Large intestine (tissue), 3 donors: ENCODE measurements around the gene EGFLAM. TPM values are rescaled to one million over a fixed set of nuclear protein-coding genes. Genes with fewer than 3 reads are reported as not detected.

Experiments
- DNase-seq, 2 donors: peaks; one replicate each; pipeline versions ENCODE4 v3.0.0 to v3.0.0-alpha.2; 2013
- H3K27ac ChIP-seq: one replicate; pipeline ENCODE4 v1.5.1; 2013; ENCODE audit warnings: low read length
- H3K27me3 ChIP-seq: 2 replicates; pipeline ENCODE4 v1.6.1; 2013; ENCODE audit warnings: low read length; ENCODE audit not compliant: control insufficient read depth, insufficient read depth
- H3K36me3 ChIP-seq: 2 replicates; pipeline ENCODE4 v1.6.1; 2013; ENCODE audit warnings: low read length; ENCODE audit not compliant: control insufficient read depth, insufficient read depth
- H3K4me1 ChIP-seq: one replicate; pipeline ENCODE4 v1.6.1; 2013; ENCODE audit warnings: low read length; ENCODE audit not compliant: control insufficient read depth, insufficient read depth
- H3K4me3 ChIP-seq: one replicate; pipeline ENCODE4 v1.5.1; 2013; ENCODE audit warnings: low read length
- H3K9me3 ChIP-seq: one replicate; pipeline ENCODE4 v1.6.1; 2013; ENCODE audit warnings: mild to moderate bottlenecking, low read depth, low read length, moderate library complexity; ENCODE audit not compliant: control insufficient read depth
- WGBS: methylation state at CpG from one replicate; pipeline ENCODE4 v1.1.5; 2013; ENCODE audit warnings: low lambda C conversion rate; ENCODE audit not compliant: insufficient coverage; 5-methylcytosine and 5-hydroxymethylcytosine counted together
- polyA plus RNA-seq: library from polyadenylated mRNA; unstranded; fragments of 120-200 nt; gene quantifications from one replicate; pipeline ENCODE4 v1.2.1, GENCODE V29; 2013

EGFLAM gene
- polyA plus RNA-seq, 1 donor: 4.4 TPM

DNA sequence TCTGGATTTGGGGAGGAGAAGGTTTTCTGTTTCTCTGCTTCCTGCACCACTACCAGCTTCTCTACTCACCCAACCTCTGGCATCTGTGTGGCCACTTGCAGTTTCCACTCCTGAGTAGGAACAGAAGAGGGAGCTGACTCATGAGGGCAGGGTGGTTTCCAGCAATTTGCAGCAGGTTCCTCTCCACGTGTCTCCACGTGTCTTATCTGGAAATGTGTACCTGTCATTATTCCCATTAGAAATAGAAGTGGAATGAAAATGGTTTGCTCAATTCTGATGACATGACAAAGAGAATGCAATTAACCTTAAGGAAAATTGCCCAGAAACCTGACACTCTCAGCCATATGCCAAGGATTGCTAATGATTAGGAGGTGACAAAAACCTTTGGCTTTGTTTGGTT, 33.0 kb downstream of the EGFLAM start:
- H3K27me3 ChIP-seq: no peaks in the 10 kb centered on the region
- H3K27ac ChIP-seq: no peak overlapping the region
- no CpG with 5 or more reads among the region's 2 CpGs for WGBS
- no peak for DNase-seq
- H3K9me3 ChIP-seq: no peaks in the 10 kb centered on the region
- no peaks in the 10 kb centered on the region for H3K4me1 ChIP-seq
- H3K36me3 ChIP-seq: no peaks in the 10 kb centered on the region
- no peak overlapping the region for H3K4me3 ChIP-seq

DNA sequence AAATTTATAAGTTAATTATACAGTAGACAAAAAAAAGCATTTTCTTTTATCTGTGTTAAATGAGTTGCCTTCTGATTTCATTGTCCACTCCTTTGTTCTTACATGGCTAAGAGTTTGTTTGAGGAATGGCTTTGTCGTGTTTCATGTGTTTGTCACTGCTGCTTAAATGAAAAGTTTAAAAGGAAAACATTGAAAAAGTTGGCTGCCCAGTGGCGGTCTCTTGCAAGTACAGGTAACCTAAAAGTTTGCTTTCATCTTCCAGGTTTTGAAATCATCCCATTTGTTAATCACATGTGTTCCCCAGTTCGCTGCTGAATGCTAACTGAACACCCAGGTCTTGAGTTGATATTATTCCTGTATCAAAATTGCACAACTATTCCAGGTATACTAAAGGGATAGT, 33.9 kb downstream of the EGFLAM start:
- Histone ChIP-seq H3K4me3 (no peak overlapping the region), H3K27me3 (no peaks in the 10 kb centered on the region), H3K9me3 (no peaks in the 10 kb centered on the region), H3K4me1 (no peaks in the 10 kb centered on the region), H3K27ac (no peak overlapping the region), H3K36me3 (no peaks in the 10 kb centered on the region)
- WGBS: 75% methylated on average over 2 of the region's 3 CpGs
- no peak for DNase-seq

DNA sequence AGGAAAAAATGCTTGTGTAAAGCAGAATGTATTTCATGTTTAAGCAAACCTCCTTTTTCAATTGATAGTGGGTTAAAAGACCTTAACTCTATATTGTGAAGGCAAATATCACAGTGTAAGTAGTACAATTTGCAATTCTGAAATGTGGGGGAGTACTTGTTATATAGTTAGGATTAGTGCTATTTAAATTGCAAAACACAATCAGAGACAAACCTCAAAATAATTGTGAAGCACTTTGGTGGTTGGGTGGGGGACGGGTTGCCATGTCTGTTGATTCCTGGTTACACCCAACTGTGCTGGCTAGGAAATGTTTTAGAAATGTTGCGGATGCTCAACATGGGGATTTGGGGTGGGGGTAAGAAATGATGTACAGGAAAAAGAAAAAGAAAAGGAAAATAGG, 37.4 kb downstream of the EGFLAM start:
- Histone ChIP-seq H3K4me1 (no peaks in the 10 kb centered on the region), H3K27ac (no peak overlapping the region), H3K36me3 (no peaks in the 10 kb centered on the region), H3K4me3 (no peak overlapping the region), H3K27me3 (no peaks in the 10 kb centered on the region), H3K9me3 (no peaks in the 10 kb centered on the region)
- no peak for DNase-seq
- 92% methylated on average over 2 of the region's 2 CpGs for WGBS

DNA sequence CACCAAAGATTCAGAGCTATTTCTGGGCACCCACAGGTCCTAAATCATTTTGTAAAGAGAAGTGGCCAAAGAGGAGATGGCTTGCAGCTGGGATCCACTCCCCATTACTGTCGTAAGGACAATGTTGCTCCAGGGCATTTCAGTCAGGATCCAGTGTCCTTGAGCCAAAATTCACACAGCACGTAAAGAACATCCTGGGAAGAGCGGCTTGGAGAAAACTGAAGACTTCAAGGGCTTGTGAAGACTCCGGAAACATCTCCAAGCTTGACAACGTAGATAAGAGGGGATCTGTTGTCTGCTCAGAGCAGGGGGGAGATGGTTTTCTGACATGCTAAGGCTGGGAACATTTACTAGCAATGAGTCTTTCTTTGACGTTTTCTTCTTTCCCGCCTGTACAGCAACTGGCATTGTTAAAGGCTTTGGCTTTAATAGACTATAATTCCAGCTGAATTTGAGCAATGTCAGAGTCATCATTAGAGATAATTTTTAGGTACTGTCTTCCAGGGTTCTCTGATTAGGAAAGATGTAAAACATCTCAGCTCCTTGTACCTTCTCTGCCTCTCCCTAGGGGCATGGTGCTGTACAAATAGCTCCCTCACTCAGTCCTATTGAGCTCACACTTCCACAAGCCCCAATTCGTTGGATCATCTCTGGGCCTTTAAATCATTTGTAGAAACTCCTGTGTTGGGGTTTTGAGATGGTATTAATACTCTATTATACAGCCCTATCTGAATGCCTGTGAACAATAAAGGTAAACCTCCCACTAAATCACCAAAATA, 39.7 kb downstream of the EGFLAM start:
- DNase-seq: peak in 1 of 2 donors; percentile 6
- Histone ChIP-seq H3K27ac (no peak overlapping the region), H3K36me3 (no peaks in the 10 kb centered on the region)

DNA sequence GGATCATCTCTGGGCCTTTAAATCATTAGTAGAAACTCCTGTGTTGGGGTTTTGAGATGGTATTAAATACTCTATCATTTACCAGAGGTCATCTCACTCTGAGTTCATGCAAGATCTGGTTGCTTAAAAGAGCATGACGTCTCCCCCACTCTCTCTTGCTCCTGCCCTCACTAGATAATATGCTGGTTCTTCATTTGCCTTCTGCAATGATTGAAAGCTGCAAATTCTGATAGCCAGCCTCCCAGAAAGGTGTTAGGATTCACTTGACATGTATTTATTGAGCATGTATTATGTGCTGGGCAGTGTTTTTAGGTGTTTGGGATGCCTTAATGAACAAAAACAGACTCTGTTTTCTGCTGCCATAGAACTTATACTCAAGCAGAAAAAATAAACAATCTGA, 41.2 kb downstream of the EGFLAM start:
- H3K4me1 ChIP-seq: no peaks in the 10 kb centered on the region
- H3K9me3 ChIP-seq: no peaks in the 10 kb centered on the region
- no peaks in the 10 kb centered on the region for H3K27me3 ChIP-seq
- DNase-seq: no peak
- H3K27ac ChIP-seq: no peak overlapping the region
- no peaks in the 10 kb centered on the region for H3K36me3 ChIP-seq
- WGBS: 80% methylated on average over 1 of the region's 1 CpG
- H3K4me3 ChIP-seq: no peak overlapping the region

More for the DNA sequence above, 39.7 kb downstream of the EGFLAM start:
- no peak overlapping the region for H3K4me3 ChIP-seq
- 33% methylated on average over 3 of the region's 8 CpGs for WGBS
- H3K9me3 ChIP-seq: no peaks in the 10 kb centered on the region
- H3K4me1 ChIP-seq: no peaks in the 10 kb centered on the region
- no peaks in the 10 kb centered on the region for H3K27me3 ChIP-seq

DNA sequence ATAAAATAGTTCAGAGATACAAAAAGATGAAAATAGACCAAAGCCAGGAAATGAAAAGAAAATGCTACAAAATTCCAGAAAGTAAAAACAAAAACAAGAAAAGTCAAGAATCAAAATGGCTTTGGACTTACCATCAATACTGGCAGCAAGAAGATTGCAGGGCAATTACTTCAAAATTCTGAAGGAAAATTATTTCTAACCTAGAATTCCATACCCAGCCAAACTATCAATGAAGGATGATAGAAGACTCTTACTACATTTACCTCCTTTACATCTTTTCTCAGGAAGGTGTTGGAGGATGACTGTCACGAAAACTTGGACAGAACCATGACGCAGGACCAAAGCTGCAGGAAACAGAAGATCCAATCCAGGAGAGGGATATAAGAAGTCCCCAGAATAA, 46.8 kb downstream of the EGFLAM start:
- Histone ChIP-seq H3K27ac (no peak overlapping the region), H3K27me3 (no peaks in the 10 kb centered on the region), H3K4me1 (no peaks in the 10 kb centered on the region), H3K9me3 (no peaks in the 10 kb centered on the region), H3K36me3 (no peaks in the 10 kb centered on the region), H3K4me3 (no peak overlapping the region)
- DNase-seq: no peak
- WGBS: no CpG with 5 or more reads among the region's 2 CpGs

DNA sequence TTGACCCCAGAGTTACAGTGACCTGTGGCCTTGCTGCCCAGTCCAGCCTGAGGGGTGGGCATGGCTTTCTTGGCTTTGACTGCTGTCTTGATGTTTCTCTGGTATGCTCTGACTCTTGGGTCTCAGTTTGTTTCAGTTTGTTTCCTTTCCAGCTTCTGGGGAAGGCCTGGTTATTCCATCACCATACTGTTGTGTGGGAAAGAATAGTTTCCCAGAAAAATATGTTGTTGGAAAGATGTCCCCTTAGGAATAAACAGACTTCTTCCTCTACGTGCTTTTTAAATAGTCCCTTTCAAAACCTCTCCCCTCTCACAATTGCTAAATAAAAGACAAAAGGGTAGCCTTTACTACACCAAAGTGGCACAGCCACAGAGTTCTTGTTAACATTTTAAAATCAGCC, 49.5 kb downstream of the EGFLAM start:
- Histone ChIP-seq H3K9me3 (no peaks in the 10 kb centered on the region), H3K27ac (no peak overlapping the region), H3K4me3 (no peak overlapping the region), H3K4me1 (no peaks in the 10 kb centered on the region), H3K36me3 (no peaks in the 10 kb centered on the region), H3K27me3 (no peaks in the 10 kb centered on the region)
- WGBS: no CpG with 5 or more reads among the region's 1 CpG
- no peak for DNase-seq

DNA sequence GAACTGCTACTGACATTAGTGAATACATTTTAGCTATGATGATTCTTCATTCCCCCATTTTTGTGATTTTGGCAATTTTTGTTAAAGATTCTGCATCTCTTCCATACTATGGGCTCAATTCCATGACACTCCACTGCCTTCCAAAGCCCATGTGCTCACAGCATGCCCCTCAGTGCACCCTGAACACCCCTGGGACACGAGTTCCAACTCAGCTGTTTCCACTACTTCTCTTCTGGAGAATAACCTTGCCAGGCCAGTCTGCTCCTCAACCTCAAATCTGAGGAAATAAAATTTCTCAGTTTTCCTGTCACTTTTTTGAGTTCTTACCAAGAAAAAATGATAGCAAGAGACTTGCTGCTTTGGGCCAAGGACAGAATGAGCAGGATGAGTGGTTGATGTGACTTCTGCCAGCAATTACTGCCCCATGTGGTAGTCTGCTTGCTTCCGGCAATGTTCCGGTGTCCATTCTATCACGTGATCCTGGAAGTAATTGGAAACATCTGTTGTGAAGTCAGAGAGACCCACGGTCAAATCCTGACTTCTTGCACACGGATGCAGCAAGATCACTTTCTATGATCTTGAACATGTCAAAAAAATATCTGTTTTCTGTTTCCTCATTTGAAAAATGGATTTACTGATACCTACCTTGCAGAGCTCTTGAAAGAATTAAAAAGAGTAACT, 58.3 kb downstream of the EGFLAM start:
- peak in 1 of 2 donors; percentile 9 for DNase-seq

DNA sequence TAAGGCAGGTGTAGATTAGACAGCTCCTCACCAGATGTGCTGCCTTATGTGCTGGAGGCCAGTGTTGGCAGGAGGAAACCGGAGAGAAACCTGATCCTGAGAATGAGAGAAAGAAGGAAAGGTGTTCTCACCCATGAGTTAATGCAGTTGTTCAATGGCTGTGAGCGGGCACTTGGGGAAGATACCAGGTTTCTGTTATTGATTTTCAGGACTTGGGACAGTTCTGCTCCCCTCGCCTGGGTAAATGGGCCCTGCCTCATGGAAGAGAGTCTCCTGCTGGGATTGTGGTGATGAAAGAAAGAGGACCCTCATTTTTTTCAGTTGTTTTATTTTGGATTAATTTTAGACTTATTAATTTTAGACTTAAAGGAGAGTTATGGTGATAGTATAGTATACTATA, 59.5 kb downstream of the EGFLAM start:
- no peak overlapping the region for H3K4me3 ChIP-seq
- no peak for DNase-seq
- no peak overlapping the region for H3K27ac ChIP-seq
- no peaks in the 10 kb centered on the region for H3K9me3 ChIP-seq
- no peaks in the 10 kb centered on the region for H3K27me3 ChIP-seq
- WGBS: no CpG with 5 or more reads among the region's 3 CpGs
- H3K36me3 ChIP-seq: no peaks in the 10 kb centered on the region
- no peaks in the 10 kb centered on the region for H3K4me1 ChIP-seq

More for the DNA sequence above, 58.3 kb downstream of the EGFLAM start:
- WGBS: 93% methylated on average over 3 of the region's 6 CpGs
- Histone ChIP-seq H3K27ac (no peak overlapping the region), H3K27me3 (no peaks in the 10 kb centered on the region), H3K4me1 (no peaks in the 10 kb centered on the region), H3K36me3 (no peaks in the 10 kb centered on the region), H3K4me3 (no peak overlapping the region), H3K9me3 (no peaks in the 10 kb centered on the region)

DNA sequence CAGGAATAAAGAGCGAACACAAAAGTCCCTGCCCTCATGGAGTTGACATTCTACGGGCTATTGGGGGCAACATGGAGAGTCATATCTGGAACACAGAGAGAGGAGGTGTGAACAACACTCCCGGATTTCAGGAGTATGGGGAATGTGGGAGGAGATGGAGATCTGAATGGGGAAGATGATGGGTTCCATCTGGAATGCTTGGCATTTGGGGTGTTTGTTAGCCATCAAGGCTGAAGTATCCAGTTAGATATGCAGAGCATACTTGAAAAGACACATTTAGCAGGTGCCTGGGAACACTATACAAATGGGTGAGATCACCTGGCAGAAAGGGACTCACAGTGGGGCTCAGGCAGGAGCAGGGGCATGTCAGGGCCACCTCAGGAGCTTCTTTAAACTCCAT, 61.1 kb downstream of the EGFLAM start:
- H3K9me3 ChIP-seq: no peaks in the 10 kb centered on the region
- 100% methylated on average over 1 of the region's 3 CpGs for WGBS
- no peak for DNase-seq
- no peak overlapping the region for H3K27ac ChIP-seq
- no peaks in the 10 kb centered on the region for H3K36me3 ChIP-seq
- no peaks in the 10 kb centered on the region for H3K27me3 ChIP-seq
- H3K4me1 ChIP-seq: no peaks in the 10 kb centered on the region
- no peak overlapping the region for H3K4me3 ChIP-seq
